Liver (tissue), 9 donors: ENCODE results near the gene GLI3. TPM values are rescaled to one million over a fixed set of nuclear protein-coding genes. Genes with fewer than 3 reads are reported as not detected.

Source experiments
- DNase-seq: peaks from one replicate; pipeline ENCODE4 v3.0.0-alpha.2; 2017; ENCODE audit warnings: low spot score
- H3K27ac ChIP-seq, 2 donors: one replicate each; pipeline ENCODE4 v1.7.0; 2013; ENCODE audit warnings: inconsistent platforms in 2 of 2, low read length in 2 of 2, control low read depth in 1 of 2, low read depth in 1 of 2, mild to moderate bottlenecking in 1 of 2
- H3K27me3 ChIP-seq, 4 donors: one replicate each; pipeline versions ENCODE4 v1.6.1 to v1.7.0; 2013; ENCODE audit warnings: low read length in 3 of 4, inconsistent platforms in 1 of 4, mild to moderate bottlenecking in 1 of 4, moderate library complexity in 1 of 4; ENCODE audit not compliant: control insufficient read depth in 4 of 4, insufficient read depth in 4 of 4
- H3K36me3 ChIP-seq, 4 donors: one replicate each; pipeline versions ENCODE4 v1.6.1 to v1.7.0; 2013; ENCODE audit warnings: low read length in 3 of 4, mild to moderate bottlenecking in 3 of 4, low read depth in 1 of 4, moderate library complexity in 1 of 4; ENCODE audit not compliant: control insufficient read depth in 4 of 4, insufficient read depth in 3 of 4
- H3K4me1 ChIP-seq, 4 donors: one replicate each; pipeline versions ENCODE4 v1.6.1 to v1.7.0; 2013; ENCODE audit warnings: low read length in 3 of 4, mild to moderate bottlenecking in 3 of 4, moderate library complexity in 1 of 4; ENCODE audit not compliant: control insufficient read depth in 4 of 4, insufficient read depth in 4 of 4
- H3K4me3 ChIP-seq, 3 donors: one replicate each; pipeline versions ENCODE4 v1.6.1 to v1.7.0; 2013; ENCODE audit warnings: low read length in 3 of 3, control low read depth in 1 of 3, low read depth in 1 of 3, mild to moderate bottlenecking in 1 of 3
- H3K9ac ChIP-seq, 2 donors: one replicate each; pipeline ENCODE4 v1.7.0; 2013; ENCODE audit warnings: low read length in 2 of 2, mild to moderate bottlenecking in 2 of 2, moderate library complexity in 2 of 2, control low read depth in 1 of 2, low read depth in 1 of 2
- H3K9me3 ChIP-seq, 4 donors: one replicate each; pipeline versions ENCODE4 v1.6.1 to v1.7.0; 2013; ENCODE audit warnings: low read length in 3 of 4; ENCODE audit not compliant: control insufficient read depth in 4 of 4
- EGR1 ChIP-seq, 2 donors: IDR thresholded peaks; 2 replicates each; pipeline ENCODE4 v1.6.1; 2016 to 2018; ENCODE audit warnings: antibody characterized with exemption in 2 of 2, low read depth in 2 of 2
- FOXA2 ChIP-seq: IDR thresholded peaks from 2 replicates; pipeline ENCODE4 v1.6.1; 2016; ENCODE audit warnings: antibody characterized with exemption
- GABPA ChIP-seq, 2 donors: IDR thresholded peaks in 1 of 2; conservative IDR thresholded peaks in 1 of 2; 2 replicates each; pipeline ENCODE4 v1.6.1; 2016; ENCODE audit warnings: antibody characterized with exemption in 2 of 2, mild to moderate bottlenecking in 1 of 2, moderate library complexity in 1 of 2
- HNF4A ChIP-seq, 2 donors: conservative IDR thresholded peaks; 2 replicates each; pipeline ENCODE4 v1.6.1; 2016; ENCODE audit warnings: antibody characterized with exemption in 2 of 2, mild to moderate bottlenecking in 2 of 2
- HNF4G ChIP-seq: IDR thresholded peaks from 2 replicates; pipeline ENCODE4 v1.6.1; 2016; ENCODE audit warnings: antibody characterized with exemption
- RAD21 ChIP-seq, 2 donors: IDR thresholded peaks; 2 replicates each; pipeline ENCODE4 v1.6.1; 2016; ENCODE audit warnings: antibody characterized with exemption in 2 of 2, mild to moderate bottlenecking in 2 of 2
- RXRA ChIP-seq, 2 donors: IDR thresholded peaks; 2 replicates each; pipeline ENCODE4 v1.6.1; 2017 to 2018; ENCODE audit warnings: antibody characterized with exemption in 2 of 2, mild to moderate bottlenecking in 1 of 2
- YY1 ChIP-seq: IDR thresholded peaks from 2 replicates; pipeline ENCODE4 v1.6.1; 2016; ENCODE audit warnings: antibody characterized with exemption, mild to moderate bottlenecking
- WGBS: extraction: QIAGEN DNeasy Blood & Tissue Kit; methylation state at CpG from one replicate; pipeline ENCODE4 v1.1.7; 2013; 5-methylcytosine and 5-hydroxymethylcytosine counted together
- polyA plus RNA-seq, 2 donors: library from polyadenylated mRNA; stranded (reverse) in 1 of 2; unstranded in 1 of 2; fragments of 200-250 nt in 1 of 2; fragments of >200 nt in 1 of 2; fragmentation: Nextera tagmentation in 1 of 2; extraction: Ambion mirVana in 1 of 2; gene quantifications; one replicate each; pipeline versions ENCODE4 v1.2.1 to v1.2.3, GENCODE V29; 2013 to 2015
- total RNA-seq, 2 donors: library from RNA; depleted of rRNA; stranded (reverse); fragments of >200 nt; gene quantifications; one replicate each; pipeline ENCODE4 v1.2.3, GENCODE V29; 2014
- TF ChIP-seq, protein P1 (sequence below): IDR thresholded peaks from 2 replicates; pipeline ENCODE4 v1.6.1; 2016; ENCODE audit warnings: antibody characterized with exemption
- TF ChIP-seq, protein P2 (sequence below): fragments of 150-350 bp; IDR thresholded peaks from 2 replicates; pipeline ENCODE4 v1.5.1; 2017; ENCODE audit warnings: improper control_type of control experiment, low read depth, low read length; ENCODE audit not compliant: missing input control
- TF ChIP-seq, protein P3 (sequence below): IDR thresholded peaks from 2 replicates; pipeline ENCODE4 v1.6.1; 2016; ENCODE audit warnings: antibody characterized with exemption, mild to moderate bottlenecking
- TF ChIP-seq, protein P4 (sequence below): IDR thresholded peaks from 2 replicates; pipeline ENCODE4 v1.6.1; 2016; ENCODE audit warnings: antibody characterized with exemption
- donor health status: healthy.
- donor health status: healthy.
- donor health status: healthy.
- donor health status: healthy.
- donor health status: healthy.

Gene GLI3
- total and polyA plus RNA-seq, 4 donors = 0.09 to 0.42 (median 0.26) TPM

DNA sequence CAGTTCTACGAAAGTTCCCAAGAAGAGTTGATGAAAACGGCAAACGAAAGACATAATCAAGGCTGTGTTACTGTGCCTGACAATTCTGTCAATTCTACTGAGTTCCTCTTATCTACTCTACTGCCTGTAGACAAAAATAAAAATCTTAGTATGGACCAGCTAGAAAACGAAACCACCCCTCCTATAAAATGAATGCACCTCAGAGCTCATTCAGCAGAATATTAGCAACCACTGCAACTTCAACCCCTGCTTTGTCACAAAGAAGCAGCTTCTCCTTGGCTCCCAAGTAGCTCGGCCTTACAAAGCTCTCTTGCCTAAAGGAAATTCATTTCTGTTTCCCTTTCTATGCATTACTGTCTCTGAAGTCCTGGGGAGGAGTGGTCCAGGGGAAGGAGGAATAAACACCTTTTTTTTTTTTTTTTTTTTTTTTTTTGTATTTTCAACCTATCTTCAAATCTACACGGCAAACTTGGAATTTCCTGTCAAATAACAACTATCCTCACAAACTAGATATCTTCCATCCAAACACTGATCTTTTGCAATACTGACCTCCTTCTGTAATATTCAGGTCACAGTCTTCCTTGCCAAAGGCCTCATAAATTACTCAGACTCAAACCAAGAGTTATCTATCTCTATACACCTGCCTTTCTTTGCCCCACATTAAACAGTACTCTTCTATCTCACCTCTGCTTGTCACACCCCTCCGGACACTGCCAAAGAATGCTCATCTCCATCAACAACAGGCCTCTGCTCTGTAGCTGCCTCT is 74.3 kb downstream of the GLI3 start:
- TF ChIP-seq, protein P1, sequence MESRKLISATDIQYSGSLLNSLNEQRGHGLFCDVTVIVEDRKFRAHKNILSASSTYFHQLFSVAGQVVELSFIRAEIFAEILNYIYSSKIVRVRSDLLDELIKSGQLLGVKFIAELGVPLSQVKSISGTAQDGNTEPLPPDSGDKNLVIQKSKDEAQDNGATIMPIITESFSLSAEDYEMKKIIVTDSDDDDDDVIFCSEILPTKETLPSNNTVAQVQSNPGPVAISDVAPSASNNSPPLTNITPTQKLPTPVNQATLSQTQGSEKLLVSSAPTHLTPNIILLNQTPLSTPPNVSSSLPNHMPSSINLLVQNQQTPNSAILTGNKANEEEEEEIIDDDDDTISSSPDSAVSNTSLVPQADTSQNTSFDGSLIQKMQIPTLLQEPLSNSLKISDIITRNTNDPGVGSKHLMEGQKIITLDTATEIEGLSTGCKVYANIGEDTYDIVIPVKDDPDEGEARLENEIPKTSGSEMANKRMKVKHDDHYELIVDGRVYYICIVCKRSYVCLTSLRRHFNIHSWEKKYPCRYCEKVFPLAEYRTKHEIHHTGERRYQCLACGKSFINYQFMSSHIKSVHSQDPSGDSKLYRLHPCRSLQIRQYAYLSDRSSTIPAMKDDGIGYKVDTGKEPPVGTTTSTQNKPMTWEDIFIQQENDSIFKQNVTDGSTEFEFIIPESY = no peak
- TF ChIP-seq HNF4A (conservative IDR thresholded peaks at IDR 0.05) (no peak), YY1 (no peak), RXRA (IDR thresholded peaks at IDR 0.05) (no peak), GABPA (IDR thresholded peaks at IDR 0.05 in 1 of 2, conservative IDR thresholded peaks at IDR 0.05 in 1 of 2) (no peak), EGR1 (IDR thresholded peaks at IDR 0.05; ENCODE audit: low read depth in 2 of 2) (no peak)
- TF ChIP-seq, protein P2, sequence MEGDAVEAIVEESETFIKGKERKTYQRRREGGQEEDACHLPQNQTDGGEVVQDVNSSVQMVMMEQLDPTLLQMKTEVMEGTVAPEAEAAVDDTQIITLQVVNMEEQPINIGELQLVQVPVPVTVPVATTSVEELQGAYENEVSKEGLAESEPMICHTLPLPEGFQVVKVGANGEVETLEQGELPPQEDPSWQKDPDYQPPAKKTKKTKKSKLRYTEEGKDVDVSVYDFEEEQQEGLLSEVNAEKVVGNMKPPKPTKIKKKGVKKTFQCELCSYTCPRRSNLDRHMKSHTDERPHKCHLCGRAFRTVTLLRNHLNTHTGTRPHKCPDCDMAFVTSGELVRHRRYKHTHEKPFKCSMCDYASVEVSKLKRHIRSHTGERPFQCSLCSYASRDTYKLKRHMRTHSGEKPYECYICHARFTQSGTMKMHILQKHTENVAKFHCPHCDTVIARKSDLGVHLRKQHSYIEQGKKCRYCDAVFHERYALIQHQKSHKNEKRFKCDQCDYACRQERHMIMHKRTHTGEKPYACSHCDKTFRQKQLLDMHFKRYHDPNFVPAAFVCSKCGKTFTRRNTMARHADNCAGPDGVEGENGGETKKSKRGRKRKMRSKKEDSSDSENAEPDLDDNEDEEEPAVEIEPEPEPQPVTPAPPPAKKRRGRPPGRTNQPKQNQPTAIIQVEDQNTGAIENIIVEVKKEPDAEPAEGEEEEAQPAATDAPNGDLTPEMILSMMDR = no peak
- TF ChIP-seq, protein P3, sequence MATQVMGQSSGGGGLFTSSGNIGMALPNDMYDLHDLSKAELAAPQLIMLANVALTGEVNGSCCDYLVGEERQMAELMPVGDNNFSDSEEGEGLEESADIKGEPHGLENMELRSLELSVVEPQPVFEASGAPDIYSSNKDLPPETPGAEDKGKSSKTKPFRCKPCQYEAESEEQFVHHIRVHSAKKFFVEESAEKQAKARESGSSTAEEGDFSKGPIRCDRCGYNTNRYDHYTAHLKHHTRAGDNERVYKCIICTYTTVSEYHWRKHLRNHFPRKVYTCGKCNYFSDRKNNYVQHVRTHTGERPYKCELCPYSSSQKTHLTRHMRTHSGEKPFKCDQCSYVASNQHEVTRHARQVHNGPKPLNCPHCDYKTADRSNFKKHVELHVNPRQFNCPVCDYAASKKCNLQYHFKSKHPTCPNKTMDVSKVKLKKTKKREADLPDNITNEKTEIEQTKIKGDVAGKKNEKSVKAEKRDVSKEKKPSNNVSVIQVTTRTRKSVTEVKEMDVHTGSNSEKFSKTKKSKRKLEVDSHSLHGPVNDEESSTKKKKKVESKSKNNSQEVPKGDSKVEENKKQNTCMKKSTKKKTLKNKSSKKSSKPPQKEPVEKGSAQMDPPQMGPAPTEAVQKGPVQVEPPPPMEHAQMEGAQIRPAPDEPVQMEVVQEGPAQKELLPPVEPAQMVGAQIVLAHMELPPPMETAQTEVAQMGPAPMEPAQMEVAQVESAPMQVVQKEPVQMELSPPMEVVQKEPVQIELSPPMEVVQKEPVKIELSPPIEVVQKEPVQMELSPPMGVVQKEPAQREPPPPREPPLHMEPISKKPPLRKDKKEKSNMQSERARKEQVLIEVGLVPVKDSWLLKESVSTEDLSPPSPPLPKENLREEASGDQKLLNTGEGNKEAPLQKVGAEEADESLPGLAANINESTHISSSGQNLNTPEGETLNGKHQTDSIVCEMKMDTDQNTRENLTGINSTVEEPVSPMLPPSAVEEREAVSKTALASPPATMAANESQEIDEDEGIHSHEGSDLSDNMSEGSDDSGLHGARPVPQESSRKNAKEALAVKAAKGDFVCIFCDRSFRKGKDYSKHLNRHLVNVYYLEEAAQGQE = no peak
- TF ChIP-seq, protein P4, sequence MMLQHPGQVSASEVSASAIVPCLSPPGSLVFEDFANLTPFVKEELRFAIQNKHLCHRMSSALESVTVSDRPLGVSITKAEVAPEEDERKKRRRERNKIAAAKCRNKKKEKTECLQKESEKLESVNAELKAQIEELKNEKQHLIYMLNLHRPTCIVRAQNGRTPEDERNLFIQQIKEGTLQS = no peak
- 82% methylated on average over 7 of the region's 7 CpGs for WGBS
- no peaks in the 10 kb centered on the region for H3K36me3 ChIP-seq
- H3K27ac ChIP-seq = no peak overlapping the region
- H3K4me3 ChIP-seq = no peak overlapping the region
- DNase-seq = no peak
- no peak overlapping the region for H3K9ac ChIP-seq
- no peaks in the 10 kb centered on the region for H3K27me3 ChIP-seq
- H3K4me1 ChIP-seq = no peaks in the 10 kb centered on the region
- H3K9me3 ChIP-seq = no peaks in the 10 kb centered on the region

DNA sequence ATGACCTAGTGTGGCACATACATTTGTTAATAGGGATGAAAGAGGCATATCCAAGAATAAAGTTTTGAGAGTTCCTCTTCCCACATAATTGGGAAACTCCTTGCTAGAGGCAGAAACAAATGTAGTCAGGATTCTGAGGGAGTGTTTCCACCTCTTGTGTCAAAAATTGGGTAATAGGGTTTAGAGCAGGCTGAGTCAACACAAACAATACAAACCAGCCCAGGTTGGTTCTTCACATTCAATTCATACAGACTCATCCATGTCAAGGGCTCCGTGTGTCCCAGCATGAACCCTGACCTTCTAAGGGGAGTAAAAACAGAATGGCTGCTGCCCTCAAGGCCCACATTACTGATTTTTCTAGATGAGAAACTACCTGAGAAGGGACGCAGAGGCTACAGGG is 75.3 kb downstream of the GLI3 start:
- WGBS = 82% methylated on average over 2 of the region's 2 CpGs
- DNase-seq = no peak

More for the DNA sequence above, 75.3 kb downstream of the GLI3 start:
- TF ChIP-seq, protein P2 = no peak
- TF ChIP-seq HNF4G = no peak
- no peak for TF ChIP-seq HNF4A (conservative IDR thresholded peaks at IDR 0.05)
- no peak for TF ChIP-seq FOXA2
- TF ChIP-seq RAD21 (IDR thresholded peaks at IDR 0.05) = no peak
- no peak for TF ChIP-seq RXRA (IDR thresholded peaks at IDR 0.05)
- TF ChIP-seq, protein P1 = no peak
- TF ChIP-seq, protein P4 = no peak
- TF ChIP-seq YY1 = no peak
- no peaks in the 10 kb centered on the region for H3K36me3 ChIP-seq
- no peak overlapping the region for H3K9ac ChIP-seq
- no peak overlapping the region for H3K4me3 ChIP-seq
- H3K27me3 ChIP-seq = no peaks in the 10 kb centered on the region
- H3K27ac ChIP-seq = no peak overlapping the region
- no peaks in the 10 kb centered on the region for H3K9me3 ChIP-seq
- no peaks in the 10 kb centered on the region for H3K4me1 ChIP-seq
